Caco-2 (cell line): Measurements from ENCODE around the gene PASD1. TPM values are rescaled to one million over a fixed set of nuclear protein-coding genes. Genes with fewer than 3 reads are reported as not detected.

ENCODE experiments used
- BruUV-seq: library from RNA; stranded (reverse); fragments of 400-500 nt; replicated peaks from 2 replicates; lab custom pipeline; 2021; lab: Mats Ljungman, UMichigan
- CTCF ChIA-PET: fragments of 300-600 bp; sonication (Branson Sonifier 250); formaldehyde crosslinking; loops from one replicate; lab custom pipeline; 2022; ENCODE audit warnings: antibody characterized with exemption; lab: Charles Lee
- POLR2A ChIA-PET: fragments of 300-600 bp; sonication (Branson Sonifier 250); formaldehyde crosslinking; loops from one replicate; lab custom pipeline; 2022; ENCODE audit warnings: antibody characterized with exemption; lab: Charles Lee
- DNase-seq, 2 experiments: peaks; one replicate each; pipeline versions ENCODE4 v3.0.0 to v3.0.0-alpha.2; 2020 to 2022
- H3K27me3 ChIP-seq: replicated peaks from 2 replicates; pipeline ENCODE4 v1.6.0; 2011; ENCODE audit warnings: low read length; ENCODE audit not compliant: control insufficient read depth, insufficient read depth
- H3K36me3 ChIP-seq: 2 replicates; pipeline ENCODE4 v1.5.1; 2011; ENCODE audit warnings: low read length; ENCODE audit not compliant: control insufficient read depth, insufficient read depth
- H3K4me1 ChIP-seq: fragments of 250-450 bp; sonication (Bioruptor Pico); 2 replicates; pipeline ENCODE4 v1.5.1; 2020; ENCODE audit warnings: mild to moderate bottlenecking
- H3K4me3 ChIP-seq: 2 replicates; pipeline ENCODE4 v1.5.1; 2011; ENCODE audit warnings: low read depth, mild to moderate bottlenecking, control low read depth, low read length
- H3K9me3 ChIP-seq: fragments of 250-450 bp; sonication (Bioruptor Pico); 2 replicates; pipeline ENCODE4 v1.5.1; 2020; ENCODE audit warnings: mild to moderate bottlenecking, moderate library complexity
- H3K27ac Mint-ChIP-seq: one replicate; pipeline ENCODE4 v1.8.0; 2022; ENCODE audit warnings: mixed read lengths; ENCODE audit not compliant: unreplicated experiment
- H3K27me3 Mint-ChIP-seq: one replicate; pipeline ENCODE4 v1.8.0; 2022; ENCODE audit warnings: mixed read lengths; ENCODE audit not compliant: insufficient read depth, unreplicated experiment
- H3K36me3 Mint-ChIP-seq: one replicate; pipeline ENCODE4 v1.8.0; 2022; ENCODE audit warnings: mild to moderate bottlenecking, mixed read lengths; ENCODE audit not compliant: insufficient read depth, unreplicated experiment
- H3K4me1 Mint-ChIP-seq: one replicate; pipeline ENCODE4 v1.8.0; 2022; ENCODE audit warnings: low read depth, mixed read lengths; ENCODE audit not compliant: unreplicated experiment
- H3K4me3 Mint-ChIP-seq: one replicate; pipeline ENCODE4 v1.8.0; 2022; ENCODE audit warnings: mild to moderate bottlenecking, moderate library complexity, mixed read lengths; ENCODE audit not compliant: unreplicated experiment
- H3K9me3 Mint-ChIP-seq: one replicate; pipeline ENCODE4 v1.8.0; 2022; ENCODE audit warnings: mixed read lengths; ENCODE audit not compliant: unreplicated experiment
- intact Hi-C: fragments of 100-400 bp; cut with micrococcal nuclease; formaldehyde crosslinking; loops from one replicate; pipeline ENCODE4 v1.10.0; 2022; ENCODE audit not compliant: unreplicated experiment
- total RNA-seq: library from RNA; stranded (reverse); gene quantifications from 2 replicates; pipeline ENCODE4 v1.2.3, GENCODE V29; 2022
- TF ChIP-seq, protein P1 (sequence below), 2 experiments: fragments of 200-600 bp in 1 of 2; IDR thresholded peaks; 1 replicate in 1 of 2; 2 replicates in 1 of 2; pipeline versions ENCODE4 v1.5.1 to v1.8.0; 2011 to 2022; ENCODE audit warnings: antibody characterized with exemption in 1 of 2, control low read depth in 1 of 2, inconsistent platforms in 1 of 2, low read depth in 1 of 2, low read length in 1 of 2, mild to moderate bottlenecking in 1 of 2, moderate library complexity in 1 of 2; ENCODE audit not compliant: insufficient read depth in 1 of 2, severe bottlenecking in 1 of 2, unreplicated experiment in 1 of 2

Gene PASD1
- total RNA-seq, 1 experiment from 2014 or later = not detected

DNA sequence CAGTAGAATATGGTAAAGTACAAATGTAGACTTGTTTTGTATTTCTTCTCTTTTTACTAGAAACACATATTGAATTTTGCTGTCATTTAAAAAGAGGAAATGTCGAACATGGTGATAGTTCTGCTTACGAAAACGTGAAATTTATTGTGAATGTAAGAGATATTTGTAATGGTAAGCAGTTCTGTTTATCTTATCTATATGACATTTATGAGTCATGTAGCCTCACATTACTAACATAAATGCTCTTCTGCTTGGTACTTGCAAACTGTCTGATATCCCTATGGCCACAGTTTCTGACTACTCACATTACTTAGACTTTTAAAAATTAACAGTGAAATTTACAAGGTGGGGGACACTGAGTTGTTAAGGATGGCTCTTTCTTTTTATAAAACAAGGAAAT lies 57.9 kb downstream of the PASD1 start:
- Mint-ChIP-seq H3K4me3 (no peak overlapping the region), H3K9me3 (no peaks in the 10 kb centered on the region)
- BruUV-seq = no TSS peak

DNA sequence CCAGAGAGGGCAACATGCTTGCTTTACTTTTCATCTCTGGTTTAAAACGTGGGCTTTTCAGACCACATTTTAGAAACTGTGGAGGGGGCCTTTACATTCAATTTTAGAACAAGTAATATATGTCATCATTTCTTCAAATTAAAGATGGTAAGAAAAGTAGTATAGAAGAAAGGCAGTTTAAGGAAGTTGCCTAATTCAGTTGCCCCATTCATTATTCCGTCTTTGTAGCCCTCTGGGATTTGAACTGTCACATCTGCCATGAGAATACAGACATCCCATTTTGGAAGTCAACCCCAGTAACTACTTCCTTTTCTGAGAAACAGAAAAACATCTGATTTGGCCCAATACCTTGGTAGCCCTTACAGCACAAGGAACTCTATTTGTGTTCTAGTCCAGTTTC lies 61.2 kb downstream of the PASD1 start:
- Mint-ChIP-seq H3K27ac (no peak overlapping the region), H3K4me3 (no peak overlapping the region), H3K36me3 (no peaks in the 10 kb centered on the region), H3K4me1 (no peaks in the 10 kb centered on the region), H3K9me3 (no peaks in the 10 kb centered on the region), H3K27me3 (no peaks in the 10 kb centered on the region)
- TF ChIP-seq, protein P1, sequence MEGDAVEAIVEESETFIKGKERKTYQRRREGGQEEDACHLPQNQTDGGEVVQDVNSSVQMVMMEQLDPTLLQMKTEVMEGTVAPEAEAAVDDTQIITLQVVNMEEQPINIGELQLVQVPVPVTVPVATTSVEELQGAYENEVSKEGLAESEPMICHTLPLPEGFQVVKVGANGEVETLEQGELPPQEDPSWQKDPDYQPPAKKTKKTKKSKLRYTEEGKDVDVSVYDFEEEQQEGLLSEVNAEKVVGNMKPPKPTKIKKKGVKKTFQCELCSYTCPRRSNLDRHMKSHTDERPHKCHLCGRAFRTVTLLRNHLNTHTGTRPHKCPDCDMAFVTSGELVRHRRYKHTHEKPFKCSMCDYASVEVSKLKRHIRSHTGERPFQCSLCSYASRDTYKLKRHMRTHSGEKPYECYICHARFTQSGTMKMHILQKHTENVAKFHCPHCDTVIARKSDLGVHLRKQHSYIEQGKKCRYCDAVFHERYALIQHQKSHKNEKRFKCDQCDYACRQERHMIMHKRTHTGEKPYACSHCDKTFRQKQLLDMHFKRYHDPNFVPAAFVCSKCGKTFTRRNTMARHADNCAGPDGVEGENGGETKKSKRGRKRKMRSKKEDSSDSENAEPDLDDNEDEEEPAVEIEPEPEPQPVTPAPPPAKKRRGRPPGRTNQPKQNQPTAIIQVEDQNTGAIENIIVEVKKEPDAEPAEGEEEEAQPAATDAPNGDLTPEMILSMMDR (IDR thresholded peaks at IDR 0.05; ENCODE audit: insufficient read depth in 1 of 2, low read depth in 1 of 2, low read length in 1 of 2, severe bottlenecking in 1 of 2, unreplicated experiment in 1 of 2) = no peak
- Histone ChIP-seq H3K4me1 (no peaks in the 10 kb centered on the region), H3K4me3 (no peak overlapping the region), H3K9me3 (no peaks in the 10 kb centered on the region), H3K27me3 (no peaks in the 10 kb centered on the region), H3K36me3 (no peaks in the 10 kb centered on the region)
- intact Hi-C loops = no loop called here
- ChIA-PET CTCF (no interaction called here), POLR2A (no interaction called here)
- no peak for DNase-seq
- no TSS peak for BruUV-seq

More for the DNA sequence above, 57.9 kb downstream of the PASD1 start:
- H3K27me3 ChIP-seq = no peaks in the 10 kb centered on the region
- no peaks in the 10 kb centered on the region for H3K4me1 Mint-ChIP-seq
- intact Hi-C loops = no loop called here
- no peak overlapping the region for H3K4me3 ChIP-seq
- no peaks in the 10 kb centered on the region for H3K36me3 ChIP-seq
- H3K9me3 ChIP-seq = no peaks in the 10 kb centered on the region
- H3K27me3 Mint-ChIP-seq = no peaks in the 10 kb centered on the region
- H3K27ac Mint-ChIP-seq = no peak overlapping the region
- TF ChIP-seq, protein P1 (IDR thresholded peaks at IDR 0.05; ENCODE audit: insufficient read depth in 1 of 2, low read depth in 1 of 2, low read length in 1 of 2, severe bottlenecking in 1 of 2, unreplicated experiment in 1 of 2) = no peak
- no peak for DNase-seq
- H3K4me1 ChIP-seq = no peaks in the 10 kb centered on the region
- CTCF ChIA-PET = no interaction called here
- no peaks in the 10 kb centered on the region for H3K36me3 Mint-ChIP-seq
- POLR2A ChIA-PET = no interaction called here

DNA sequence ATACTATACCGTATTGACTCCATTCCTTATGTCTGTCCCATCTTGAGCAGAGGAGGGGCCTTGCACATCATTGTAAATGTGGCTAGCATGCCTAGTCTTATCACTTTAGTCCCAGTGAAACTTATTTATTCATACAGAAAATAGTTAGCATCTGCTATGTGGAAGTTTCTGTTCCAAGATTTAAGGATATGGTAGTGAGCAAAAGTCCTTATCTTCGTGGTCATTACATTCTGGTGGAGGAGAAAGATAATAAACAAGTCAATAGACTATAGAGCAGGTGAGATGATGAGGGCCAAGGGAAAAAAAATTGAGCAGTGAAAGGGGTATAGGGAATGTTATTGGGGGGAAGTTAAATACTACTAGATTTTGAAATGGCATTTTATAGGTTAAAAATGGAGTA lies 68.3 kb downstream of the PASD1 start:
- H3K27me3 ChIP-seq = no peaks in the 10 kb centered on the region
- no peaks in the 10 kb centered on the region for H3K9me3 Mint-ChIP-seq
- TF ChIP-seq, protein P1 (IDR thresholded peaks at IDR 0.05; ENCODE audit: insufficient read depth in 1 of 2, low read depth in 1 of 2, low read length in 1 of 2, severe bottlenecking in 1 of 2, unreplicated experiment in 1 of 2) = no peak
- no peaks in the 10 kb centered on the region for H3K27me3 Mint-ChIP-seq
- H3K4me1 Mint-ChIP-seq = no peaks in the 10 kb centered on the region
- no peaks in the 10 kb centered on the region for H3K4me1 ChIP-seq
- intact Hi-C loops = no loop called here
- BruUV-seq = no TSS peak
- no peaks in the 10 kb centered on the region for H3K36me3 ChIP-seq
- ChIA-PET CTCF (no interaction called here), POLR2A (no interaction called here)
- no peaks in the 10 kb centered on the region for H3K9me3 ChIP-seq
- H3K4me3 Mint-ChIP-seq = no peak overlapping the region
- no peak overlapping the region for H3K4me3 ChIP-seq
- H3K36me3 Mint-ChIP-seq = no peaks in the 10 kb centered on the region
- no peak overlapping the region for H3K27ac Mint-ChIP-seq
- DNase-seq = no peak
